ENCODE results near the gene CCNF. TPM values are rescaled to one million over a fixed set of nuclear protein-coding genes. Genes with fewer than 3 reads are reported as not detected.

The CCNF gene
- total and polyA plus RNA-seq, 9 of the 15 experiments (the other 6 are each of a cell fraction or from before 2014, with no cell fraction given): 4.1 to 70.1 (median 29.5) TPM

DNA sequence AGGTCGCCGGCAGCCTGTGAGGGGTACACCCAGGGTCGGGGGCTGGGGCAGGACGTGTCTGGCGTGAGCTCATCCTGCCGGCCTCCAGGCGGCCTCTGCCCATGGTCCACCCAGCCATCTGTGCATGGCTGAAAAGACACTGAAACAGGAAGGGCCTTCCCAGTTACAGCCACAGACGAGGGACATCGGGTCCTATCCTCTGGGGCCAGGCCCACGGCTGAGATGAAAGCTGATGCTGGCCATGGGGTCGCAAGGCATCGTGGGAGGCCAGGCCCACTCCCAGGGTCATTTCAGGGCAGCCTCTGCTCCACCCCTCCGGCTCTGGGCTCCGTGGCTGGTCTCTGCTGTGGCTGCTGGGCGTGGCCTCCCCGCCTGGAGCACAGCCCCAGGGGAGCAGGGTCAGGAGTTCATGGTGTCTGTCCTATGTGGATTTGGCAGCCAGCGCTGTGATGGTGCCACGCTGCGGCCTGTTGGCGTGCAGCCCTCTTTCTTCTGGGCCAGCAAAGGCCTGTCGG lies 67.9 kb downstream of the CCNF start (continued):
- TF ChIP-seq, protein P1, sequence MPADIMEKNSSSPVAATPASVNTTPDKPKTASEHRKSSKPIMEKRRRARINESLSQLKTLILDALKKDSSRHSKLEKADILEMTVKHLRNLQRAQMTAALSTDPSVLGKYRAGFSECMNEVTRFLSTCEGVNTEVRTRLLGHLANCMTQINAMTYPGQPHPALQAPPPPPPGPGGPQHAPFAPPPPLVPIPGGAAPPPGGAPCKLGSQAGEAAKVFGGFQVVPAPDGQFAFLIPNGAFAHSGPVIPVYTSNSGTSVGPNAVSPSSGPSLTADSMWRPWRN (IDR thresholded peaks at IDR 0.05; ENCODE audit: low read depth): no peak
- TF ChIP-seq ZBTB8A (IDR thresholded peaks at IDR 0.05; ENCODE audit: partially characterized antibody) (no peak), MCM5 (IDR thresholded peaks at IDR 0.05; ENCODE audit: low read depth) (no peak), HDAC1 (IDR thresholded peaks at IDR 0.05) (no peak; a peak in 1 of 4 replicates), MTA1 (IDR thresholded peaks at IDR 0.05; ENCODE audit: borderline replicate concordance) (no peak), TCF7 (IDR thresholded peaks at IDR 0.05; ENCODE audit: borderline replicate concordance) (no peak), KAT2B (IDR thresholded peaks at IDR 0.05; ENCODE audit: low read depth, low read length) (no peak), TCFL5 (CRISPR knock-in tag; conservative IDR thresholded peaks at IDR 0.05) (no peak), RAD21 (CRISPR knock-in tag; conservative IDR thresholded peaks at IDR 0.05 in 1 of 2, IDR thresholded peaks at IDR 0.05 in 1 of 2) (peak; percentile 51 to 78), SIN3B (IDR thresholded peaks at IDR 0.05; ENCODE audit: low read depth) (no peak), RBM39 (optimal IDR thresholded peaks at IDR 0.05; ENCODE audit: low read depth, low read length) (no peak), HCFC1 (IDR thresholded peaks at IDR 0.05; ENCODE audit: low read depth, low read length) (no peak), NFXL1 (CRISPR knock-in tag; IDR thresholded peaks at IDR 0.05) (no peak), SMAD2 (IDR thresholded peaks at IDR 0.05; ENCODE audit: low read depth, low read length) (no peak), EP300 (IDR thresholded peaks at IDR 0.05; ENCODE audit: low read length) (0 out of 2 replicates have a peak, but pooled peaks have one; percentile 9)
- TF ChIP-seq, protein P2, sequence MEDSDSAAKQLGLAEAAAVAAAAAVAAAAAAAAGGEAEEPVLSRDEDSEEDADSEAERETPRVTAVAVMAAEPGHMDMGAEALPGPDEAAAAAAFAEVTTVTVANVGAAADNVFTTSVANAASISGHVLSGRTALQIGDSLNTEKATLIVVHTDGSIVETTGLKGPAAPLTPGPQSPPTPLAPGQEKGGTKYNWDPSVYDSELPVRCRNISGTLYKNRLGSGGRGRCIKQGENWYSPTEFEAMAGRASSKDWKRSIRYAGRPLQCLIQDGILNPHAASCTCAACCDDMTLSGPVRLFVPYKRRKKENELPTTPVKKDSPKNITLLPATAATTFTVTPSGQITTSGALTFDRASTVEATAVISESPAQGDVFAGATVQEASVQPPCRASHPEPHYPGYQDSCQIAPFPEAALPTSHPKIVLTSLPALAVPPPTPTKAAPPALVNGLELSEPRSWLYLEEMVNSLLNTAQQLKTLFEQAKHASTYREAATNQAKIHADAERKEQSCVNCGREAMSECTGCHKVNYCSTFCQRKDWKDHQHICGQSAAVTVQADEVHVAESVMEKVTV (CRISPR knock-in tag; IDR thresholded peaks at IDR 0.05): no peak
- TF ChIP-seq, protein P3, sequence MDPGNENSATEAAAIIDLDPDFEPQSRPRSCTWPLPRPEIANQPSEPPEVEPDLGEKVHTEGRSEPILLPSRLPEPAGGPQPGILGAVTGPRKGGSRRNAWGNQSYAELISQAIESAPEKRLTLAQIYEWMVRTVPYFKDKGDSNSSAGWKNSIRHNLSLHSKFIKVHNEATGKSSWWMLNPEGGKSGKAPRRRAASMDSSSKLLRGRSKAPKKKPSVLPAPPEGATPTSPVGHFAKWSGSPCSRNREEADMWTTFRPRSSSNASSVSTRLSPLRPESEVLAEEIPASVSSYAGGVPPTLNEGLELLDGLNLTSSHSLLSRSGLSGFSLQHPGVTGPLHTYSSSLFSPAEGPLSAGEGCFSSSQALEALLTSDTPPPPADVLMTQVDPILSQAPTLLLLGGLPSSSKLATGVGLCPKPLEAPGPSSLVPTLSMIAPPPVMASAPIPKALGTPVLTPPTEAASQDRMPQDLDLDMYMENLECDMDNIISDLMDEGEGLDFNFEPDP (CRISPR knock-in tag; IDR thresholded peaks at IDR 0.05): no peak
- TF ChIP-seq, protein P4, sequence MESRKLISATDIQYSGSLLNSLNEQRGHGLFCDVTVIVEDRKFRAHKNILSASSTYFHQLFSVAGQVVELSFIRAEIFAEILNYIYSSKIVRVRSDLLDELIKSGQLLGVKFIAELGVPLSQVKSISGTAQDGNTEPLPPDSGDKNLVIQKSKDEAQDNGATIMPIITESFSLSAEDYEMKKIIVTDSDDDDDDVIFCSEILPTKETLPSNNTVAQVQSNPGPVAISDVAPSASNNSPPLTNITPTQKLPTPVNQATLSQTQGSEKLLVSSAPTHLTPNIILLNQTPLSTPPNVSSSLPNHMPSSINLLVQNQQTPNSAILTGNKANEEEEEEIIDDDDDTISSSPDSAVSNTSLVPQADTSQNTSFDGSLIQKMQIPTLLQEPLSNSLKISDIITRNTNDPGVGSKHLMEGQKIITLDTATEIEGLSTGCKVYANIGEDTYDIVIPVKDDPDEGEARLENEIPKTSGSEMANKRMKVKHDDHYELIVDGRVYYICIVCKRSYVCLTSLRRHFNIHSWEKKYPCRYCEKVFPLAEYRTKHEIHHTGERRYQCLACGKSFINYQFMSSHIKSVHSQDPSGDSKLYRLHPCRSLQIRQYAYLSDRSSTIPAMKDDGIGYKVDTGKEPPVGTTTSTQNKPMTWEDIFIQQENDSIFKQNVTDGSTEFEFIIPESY (CRISPR knock-in tag; IDR thresholded peaks at IDR 0.05): no peak
- TF ChIP-seq, protein P5, sequence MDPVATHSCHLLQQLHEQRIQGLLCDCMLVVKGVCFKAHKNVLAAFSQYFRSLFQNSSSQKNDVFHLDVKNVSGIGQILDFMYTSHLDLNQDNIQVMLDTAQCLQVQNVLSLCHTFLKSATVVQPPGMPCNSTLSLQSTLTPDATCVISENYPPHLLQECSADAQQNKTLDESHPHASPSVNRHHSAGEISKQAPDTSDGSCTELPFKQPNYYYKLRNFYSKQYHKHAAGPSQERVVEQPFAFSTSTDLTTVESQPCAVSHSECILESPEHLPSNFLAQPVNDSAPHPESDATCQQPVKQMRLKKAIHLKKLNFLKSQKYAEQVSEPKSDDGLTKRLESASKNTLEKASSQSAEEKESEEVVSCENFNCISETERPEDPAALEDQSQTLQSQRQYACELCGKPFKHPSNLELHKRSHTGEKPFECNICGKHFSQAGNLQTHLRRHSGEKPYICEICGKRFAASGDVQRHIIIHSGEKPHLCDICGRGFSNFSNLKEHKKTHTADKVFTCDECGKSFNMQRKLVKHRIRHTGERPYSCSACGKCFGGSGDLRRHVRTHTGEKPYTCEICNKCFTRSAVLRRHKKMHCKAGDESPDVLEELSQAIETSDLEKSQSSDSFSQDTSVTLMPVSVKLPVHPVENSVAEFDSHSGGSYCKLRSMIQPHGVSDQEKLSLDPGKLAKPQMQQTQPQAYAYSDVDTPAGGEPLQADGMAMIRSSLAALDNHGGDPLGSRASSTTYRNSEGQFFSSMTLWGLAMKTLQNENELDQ (CRISPR knock-in tag; IDR thresholded peaks at IDR 0.05; ENCODE audit: borderline replicate concordance): no peak

Measured in K562 (cell line).